ENCODE data around the gene IQCE.
"Not testable (repeated sequence)": the region's sequence is repeated elsewhere in the genome, so short reads cannot be mapped to it uniquely, and the experiment has no call there.

IQCE gene

DNA sequence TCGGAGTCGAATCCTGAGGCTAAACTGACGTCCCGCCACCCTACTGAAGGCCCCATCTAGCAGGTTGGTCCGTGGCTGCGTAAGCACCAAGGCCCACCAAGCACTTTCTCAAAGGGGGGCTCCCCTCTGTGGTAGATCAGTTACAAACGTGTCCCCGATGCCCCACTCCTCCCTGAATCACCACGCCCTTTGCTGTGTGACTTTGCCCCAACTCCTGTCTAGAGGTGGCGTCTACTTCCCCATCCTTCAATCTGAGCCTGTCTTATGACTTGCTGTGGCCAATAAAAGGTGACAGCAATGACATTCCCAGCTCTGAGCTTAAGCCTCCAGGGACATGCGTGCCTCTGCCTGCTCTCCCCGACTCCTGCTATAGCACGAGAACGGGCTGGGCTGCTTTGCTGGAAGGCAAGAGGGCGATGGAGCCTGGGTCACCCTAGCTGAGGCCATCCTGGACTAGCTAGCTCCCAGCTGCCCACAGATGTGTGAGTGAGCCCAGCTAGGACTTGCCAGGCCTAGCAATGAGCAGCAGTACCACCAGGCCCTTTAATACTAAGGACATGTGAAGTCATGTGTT lies 26.5 kb upstream of the IQCE start:
- not testable (repeated sequence) for DNase-seq (ENCODE audit: low read depth in 1 of 2, low spot score in 1 of 2)

DNA sequence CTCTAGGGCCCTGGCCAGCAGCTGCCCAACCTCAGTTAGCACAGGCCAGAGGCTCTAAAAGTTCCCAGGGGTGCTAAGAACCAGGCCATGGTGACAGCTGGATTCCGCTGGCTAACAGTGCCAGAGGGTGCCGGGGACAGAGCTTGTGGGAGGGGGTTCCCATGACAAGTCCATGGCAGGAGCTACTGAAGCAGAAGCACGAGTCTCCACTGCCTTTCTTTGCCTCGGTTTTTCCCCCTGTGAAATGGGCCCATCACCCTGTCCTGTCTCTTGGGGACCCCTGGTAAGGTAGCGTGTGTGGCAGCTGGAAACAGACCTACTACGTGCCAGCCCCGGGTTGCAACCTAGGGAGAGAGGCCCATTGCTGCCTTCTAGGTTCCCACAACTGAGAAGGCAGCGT lies 26.0 kb upstream of the IQCE start:
- DNase-seq (ENCODE audit: low read depth in 1 of 2, low spot score in 1 of 2): not testable (repeated sequence)

DNA sequence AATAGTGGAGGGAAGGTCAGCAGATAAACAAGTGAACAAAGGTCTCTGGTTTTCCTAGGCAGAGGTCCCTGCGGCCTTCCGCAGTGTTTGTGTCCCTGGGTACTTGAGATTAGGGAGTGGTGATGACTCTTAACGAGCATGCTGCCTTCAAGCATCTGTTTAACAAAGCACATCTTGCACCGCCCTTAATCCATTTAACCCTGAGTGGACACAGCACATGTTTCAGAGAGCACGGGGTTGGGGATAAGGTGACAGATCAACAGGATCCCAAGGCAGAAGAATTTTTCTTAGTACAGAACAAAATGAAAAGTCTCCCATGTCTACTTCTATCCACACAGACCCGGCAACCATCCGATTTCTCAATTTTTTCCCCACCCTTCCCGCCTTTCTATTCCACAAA lies 25.2 kb upstream of the IQCE start:
- DNase-seq (ENCODE audit: low read depth in 1 of 2, low spot score in 1 of 2): not testable (repeated sequence)

DNA sequence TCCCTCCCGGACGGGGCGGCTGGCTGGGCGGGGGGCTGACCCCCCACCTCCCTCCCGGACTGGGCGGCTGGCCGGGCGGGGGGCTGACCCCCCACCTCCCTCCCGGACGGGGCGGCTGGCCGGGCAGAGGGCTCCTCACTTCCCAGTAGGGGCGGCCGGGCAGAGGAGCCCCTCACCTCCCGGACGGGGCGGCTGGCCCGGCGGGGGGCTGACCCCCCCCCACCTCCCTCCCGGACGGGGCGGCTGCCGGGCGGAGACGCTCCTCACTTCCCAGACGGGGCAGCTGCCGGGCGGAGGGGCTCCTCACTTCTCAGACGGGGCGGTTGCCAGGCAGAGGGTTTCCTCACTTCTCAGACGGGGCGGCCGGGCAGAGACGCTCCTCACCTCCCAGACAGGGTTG lies 24.6 kb upstream of the IQCE start:
- DNase-seq (ENCODE audit: low read depth in 1 of 2, low spot score in 1 of 2): not testable (repeated sequence)

DNA sequence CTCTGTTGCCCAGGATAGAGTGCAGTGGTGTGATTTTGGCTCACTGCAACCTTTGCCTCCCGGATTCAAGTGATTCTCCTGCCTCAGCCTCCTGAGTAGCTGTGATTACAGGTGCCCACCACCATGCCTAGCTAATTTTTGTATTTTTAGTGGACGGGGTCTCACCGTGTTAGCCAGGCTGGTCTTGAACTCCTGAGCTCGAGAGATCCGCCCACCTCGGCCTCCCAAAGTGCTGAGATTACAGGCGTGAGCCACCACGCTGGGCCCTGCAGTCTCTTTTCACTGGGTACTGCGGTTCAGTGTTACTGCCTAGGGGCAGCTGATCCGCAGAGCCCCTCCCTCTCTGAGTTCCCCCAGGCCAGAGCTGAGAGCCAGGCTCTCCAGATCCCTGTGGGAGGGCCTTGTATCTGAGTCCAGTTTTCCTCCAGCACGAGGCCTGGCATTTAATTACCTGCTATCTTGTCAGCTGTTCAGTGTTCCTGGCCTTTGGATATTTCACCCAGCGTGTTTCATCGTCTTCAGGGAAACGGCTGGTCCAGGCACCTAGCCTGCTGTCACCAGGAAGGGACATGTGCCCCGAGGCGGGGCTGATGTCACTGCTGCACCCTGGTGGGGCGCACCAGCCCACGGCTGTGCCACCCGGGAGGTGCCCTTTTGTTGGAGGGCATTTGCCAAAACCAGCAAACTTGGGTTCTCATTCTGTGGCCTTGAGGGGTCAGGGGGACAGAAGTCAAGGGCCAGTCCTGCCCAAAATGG lies 22.7 kb upstream of the IQCE start:
- DNase-seq (ENCODE audit: low read depth in 1 of 2, low spot score in 1 of 2): not testable (repeated sequence)

DNA sequence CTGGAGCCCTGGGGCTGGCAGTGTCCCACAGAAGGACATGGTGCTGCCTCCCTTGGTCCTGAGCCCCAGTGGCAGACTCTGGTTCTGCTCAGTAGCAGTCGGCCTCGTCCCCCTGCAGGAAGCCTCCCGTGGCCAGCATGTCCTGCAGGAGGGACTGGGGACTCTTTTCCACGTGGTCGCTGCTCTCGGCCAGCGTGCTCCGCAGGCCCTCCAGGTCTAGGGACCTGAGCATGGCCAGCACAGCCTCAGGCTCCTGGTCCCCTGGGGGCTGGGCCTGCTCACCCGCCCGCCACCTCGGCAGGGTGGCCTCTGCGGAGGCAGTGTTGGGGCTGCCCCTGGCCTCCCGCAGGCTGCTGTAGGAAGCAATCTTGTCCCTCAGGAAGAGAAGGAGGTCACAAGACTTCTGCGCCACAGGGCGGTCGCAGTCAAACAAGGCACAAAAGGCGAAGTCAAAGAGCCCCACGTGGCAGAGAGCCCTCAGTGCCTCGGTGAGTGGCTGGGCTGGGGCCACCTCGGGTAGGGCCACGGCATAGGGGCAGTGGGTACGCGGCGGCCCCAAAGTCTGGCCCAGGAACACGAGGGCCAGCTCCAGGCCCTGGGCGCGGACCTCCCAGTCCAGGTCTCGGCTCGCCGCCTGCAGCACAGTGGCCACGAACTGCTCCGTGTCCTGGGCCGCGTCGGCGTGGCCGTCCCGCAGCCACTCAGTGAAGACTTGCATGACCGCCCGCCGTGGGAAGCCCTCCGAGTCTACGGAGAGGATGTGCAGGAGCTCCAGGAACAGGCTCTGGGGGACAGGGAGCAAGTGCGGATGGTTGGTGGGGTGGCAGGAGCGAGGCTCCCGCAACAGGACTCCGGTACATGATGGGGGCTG lies 20.6 kb upstream of the IQCE start:
- no peak for DNase-seq (ENCODE audit: low read depth in 1 of 2, low spot score in 1 of 2)

DNA sequence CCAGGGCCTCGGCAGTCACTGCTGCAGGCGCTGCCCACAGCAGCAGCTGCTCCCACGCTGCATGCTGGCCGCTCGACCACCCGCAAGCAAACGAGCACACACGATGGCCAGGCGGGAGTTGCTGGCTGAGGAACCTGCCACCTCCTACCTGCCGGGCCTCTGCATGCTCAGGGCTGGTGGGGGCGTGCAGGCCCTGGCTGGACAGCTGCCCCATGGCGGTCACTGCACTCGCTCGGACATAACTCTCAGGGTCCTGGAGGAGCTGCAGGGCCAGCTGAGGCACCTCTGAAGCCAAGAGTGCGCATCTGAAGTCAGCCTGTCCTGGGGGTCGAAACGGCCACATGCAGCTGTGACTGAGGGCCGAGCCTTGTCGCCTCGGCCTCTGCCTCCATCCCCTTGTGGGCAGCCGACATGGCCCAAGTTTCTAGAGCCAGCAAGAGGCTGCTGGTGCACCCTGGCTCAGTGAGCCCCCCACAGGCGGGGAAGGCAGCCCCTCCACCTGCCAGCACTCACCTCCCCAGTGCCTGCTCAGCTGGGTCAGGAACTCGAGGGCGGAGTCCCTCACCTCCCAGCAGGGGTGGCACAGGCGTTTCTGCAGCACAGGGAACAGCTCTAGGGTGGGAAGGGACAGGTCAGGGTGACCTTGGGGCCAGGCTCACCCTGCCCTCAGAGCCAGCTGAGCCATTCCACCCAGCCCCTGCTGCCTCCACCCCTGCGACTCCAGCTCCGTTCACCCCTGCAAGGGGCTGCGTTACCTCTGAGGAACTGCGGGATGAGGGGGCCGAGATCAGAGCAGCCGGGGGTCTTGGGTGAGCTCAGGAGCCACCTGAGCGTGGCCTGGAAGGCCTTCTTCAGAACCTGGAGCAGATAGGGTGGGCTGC lies 19.5 kb upstream of the IQCE start:
- no peak for DNase-seq (ENCODE audit: low read depth in 1 of 2, low spot score in 1 of 2)

DNA sequence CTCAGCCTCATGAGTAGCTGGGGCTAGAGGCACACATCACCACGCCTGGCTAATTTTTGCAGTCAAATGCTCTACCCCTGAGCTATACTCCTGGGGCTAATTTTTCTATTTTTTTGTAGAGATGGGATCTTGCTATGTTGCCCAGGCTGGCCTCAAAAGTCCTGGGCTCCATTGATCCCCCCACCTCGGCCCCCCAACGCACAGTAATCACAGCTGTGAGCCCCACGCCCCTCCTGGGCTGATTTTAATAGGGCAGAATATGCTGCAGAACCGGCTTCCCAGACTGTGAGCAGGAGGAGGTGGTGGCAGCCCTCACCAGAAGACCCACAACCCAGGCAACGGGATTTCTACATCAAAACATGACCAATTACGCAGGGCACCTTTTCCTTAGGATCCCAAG lies 18.6 kb upstream of the IQCE start:
- no peak for DNase-seq (ENCODE audit: low read depth in 1 of 2, low spot score in 1 of 2)

DNA sequence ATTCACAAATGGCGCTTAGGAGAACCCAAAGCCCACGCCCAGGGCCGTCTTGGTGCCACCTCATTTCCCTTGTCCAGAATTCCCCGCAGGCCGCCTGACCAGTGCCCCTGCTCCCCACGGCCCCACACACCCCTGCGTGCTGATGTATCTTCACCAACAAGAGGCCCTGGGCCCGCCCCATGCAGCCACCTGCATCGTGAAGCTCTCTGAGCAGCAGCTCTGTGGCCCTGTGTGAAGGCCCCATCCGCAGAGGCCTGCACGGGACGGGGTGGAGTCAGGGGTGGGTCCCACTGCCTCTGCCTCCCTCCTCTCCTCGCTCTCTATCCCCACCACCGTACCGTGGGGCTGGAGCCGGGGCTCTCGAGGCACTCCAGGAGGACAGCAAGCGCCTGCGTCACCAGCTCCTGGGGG lies 18.1 kb upstream of the IQCE start:
- DNase-seq (ENCODE audit: low read depth in 1 of 2, low spot score in 1 of 2): no peak

DNA sequence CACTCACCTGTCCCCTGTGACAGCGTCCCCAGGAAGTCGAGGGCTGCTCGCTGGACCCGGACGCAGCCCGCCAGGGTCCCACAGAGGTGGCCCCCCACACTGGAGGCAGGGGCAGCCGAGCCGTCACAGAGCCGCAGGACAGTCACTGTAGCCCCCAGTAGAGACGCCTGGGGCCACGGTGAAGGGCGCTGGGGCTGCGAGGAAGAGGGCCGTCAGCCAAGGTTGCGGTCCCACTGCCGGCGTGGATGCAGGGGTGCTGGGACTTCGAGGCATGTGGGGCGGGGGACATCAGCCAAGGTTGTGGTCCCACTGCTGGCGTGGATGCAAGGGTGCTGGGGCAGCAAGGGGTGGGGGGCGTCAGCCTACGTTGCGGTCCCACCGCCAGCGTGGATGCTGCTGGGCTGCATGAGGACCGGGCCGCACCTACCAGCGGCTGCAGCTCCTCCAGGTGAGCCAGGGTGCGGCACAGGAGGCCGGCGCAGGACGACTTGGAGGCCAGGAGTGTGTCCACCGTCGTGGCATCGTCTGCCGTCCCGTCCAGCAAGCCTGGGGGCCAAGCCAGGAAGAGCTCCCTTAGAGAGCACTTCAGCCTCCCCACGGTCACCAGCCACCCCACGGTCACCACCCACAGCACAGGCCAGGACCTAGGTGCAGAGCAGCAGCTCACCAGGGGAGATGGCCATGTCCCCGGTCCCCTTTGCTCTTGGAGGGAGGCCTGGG lies 17.3 kb upstream of the IQCE start:
- no peak for DNase-seq (ENCODE audit: low read depth in 1 of 2, low spot score in 1 of 2)

DNA sequence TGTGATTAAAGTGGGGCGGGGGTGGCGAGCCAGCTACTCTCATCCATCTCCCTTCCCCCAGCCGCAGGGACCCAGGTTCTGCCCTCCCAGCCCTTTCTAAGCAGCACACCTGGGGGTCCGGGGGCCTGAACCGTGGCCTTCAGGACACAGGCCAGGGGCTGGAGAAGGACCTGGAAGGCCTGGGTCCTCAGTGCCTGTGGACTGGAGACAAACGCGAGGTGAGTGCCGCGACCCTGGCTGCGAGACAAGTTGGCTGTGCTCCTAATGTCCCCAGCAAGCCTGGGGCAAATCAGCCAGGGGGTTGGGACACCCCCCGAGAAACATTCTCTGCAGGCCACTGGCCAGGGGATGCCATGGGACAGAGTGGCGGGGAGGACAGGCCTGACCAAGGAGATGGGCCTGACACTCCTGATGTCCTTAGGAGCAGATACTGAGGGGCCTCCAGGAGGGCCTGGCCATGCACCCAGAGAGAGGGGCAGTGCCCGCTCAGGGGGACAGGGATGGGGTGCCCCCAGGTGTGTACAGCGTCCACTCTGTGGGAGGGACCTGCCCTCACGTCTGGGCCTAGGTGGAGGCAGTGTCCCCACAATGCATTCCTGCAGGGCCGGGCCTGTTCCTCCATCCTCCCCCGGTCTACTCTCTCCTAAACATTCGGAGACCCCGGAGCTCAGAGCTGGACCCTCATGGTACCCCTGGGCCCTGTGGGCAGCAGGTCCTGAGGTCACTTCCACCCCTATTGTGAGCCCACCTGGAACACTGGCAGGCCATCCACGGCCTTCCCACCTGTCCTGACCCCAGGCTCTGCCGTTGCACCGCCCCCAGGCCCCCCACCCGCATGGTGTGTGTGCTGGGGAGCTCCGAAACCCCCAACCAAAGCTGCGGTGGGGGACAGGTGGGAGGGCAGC lies 16.5 kb upstream of the IQCE start:
- no peak for DNase-seq (ENCODE audit: low read depth in 1 of 2, low spot score in 1 of 2)

DNA sequence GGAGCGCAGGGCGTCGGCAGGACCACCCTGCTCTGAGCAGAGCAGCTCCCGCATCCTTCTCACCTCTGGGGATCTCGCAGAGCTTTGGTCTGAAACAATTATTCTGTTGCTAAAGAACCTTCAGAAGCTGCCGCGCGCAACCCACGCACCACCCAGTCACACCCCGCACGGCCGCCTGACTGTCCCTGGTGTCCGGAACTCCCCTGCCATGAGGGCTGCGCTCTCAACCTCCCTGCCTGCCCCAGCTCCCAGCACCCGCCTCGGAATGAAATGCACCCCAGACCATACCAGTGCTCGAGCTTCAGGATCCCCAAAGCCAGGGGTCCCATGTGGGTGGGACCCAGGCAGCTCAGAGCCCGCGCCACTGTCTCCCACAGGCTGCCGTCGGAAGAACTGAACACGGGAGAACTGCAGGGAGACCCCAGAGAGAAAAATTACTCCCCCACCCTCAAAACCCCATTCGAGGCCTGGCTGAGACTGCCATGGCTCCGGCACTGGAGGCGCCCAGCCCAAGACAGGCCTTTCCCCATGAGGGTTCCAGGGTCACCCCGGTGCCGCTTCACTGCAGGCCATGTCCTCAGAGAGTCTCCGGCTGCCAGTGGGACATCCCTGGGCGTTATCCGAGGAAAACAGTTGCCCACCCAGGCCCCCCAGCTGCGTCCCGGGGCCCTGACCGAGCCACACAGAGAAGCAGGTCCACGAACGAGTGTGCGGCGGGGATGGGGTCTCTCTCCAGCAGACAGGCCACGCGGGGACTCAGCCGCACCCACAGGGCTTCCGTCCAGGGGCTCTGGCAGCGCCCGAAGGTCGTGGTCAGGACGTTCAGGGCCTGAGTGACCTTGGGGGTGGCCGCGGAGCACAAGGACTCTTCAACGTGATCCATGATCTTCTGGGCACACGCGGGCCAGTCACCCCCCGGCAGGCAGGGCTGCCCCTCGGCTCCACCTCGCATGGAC lies 15.6 kb upstream of the IQCE start:
- no peak for DNase-seq (ENCODE audit: low read depth in 1 of 2, low spot score in 1 of 2)

DNA sequence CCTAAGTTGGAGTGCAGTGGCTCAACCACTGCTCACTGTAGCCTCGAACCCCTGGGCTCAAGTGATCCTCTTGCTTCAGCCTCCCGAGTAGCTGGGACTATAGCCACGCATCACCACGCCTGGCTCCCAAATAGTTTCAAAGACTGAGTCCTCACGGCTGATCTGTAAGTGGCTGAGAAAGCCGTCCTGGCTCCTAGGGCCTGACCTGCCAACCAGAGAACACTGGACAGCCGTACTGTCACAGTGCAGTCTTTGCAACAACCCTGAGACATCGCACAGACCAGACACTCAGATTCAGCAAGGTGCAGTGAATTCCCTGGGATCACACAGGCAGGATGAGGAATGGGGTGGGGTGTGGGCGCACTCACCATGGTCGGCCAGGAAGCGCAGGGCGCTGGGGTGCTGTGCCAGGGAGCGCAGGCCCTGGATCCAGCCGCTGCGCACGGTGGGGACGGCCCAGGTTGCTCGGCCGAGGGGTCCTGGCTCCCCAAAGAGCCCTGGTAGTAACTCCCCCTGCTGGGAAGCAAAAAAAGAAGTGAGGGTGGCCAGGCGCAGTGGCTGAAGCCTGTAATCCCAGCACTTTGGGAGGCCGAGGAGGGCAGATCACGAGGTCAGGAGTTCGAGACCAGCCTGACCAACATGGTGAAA lies 14.1 kb upstream of the IQCE start:
- DNase-seq (ENCODE audit: low read depth in 1 of 2, low spot score in 1 of 2): no peak

DNA sequence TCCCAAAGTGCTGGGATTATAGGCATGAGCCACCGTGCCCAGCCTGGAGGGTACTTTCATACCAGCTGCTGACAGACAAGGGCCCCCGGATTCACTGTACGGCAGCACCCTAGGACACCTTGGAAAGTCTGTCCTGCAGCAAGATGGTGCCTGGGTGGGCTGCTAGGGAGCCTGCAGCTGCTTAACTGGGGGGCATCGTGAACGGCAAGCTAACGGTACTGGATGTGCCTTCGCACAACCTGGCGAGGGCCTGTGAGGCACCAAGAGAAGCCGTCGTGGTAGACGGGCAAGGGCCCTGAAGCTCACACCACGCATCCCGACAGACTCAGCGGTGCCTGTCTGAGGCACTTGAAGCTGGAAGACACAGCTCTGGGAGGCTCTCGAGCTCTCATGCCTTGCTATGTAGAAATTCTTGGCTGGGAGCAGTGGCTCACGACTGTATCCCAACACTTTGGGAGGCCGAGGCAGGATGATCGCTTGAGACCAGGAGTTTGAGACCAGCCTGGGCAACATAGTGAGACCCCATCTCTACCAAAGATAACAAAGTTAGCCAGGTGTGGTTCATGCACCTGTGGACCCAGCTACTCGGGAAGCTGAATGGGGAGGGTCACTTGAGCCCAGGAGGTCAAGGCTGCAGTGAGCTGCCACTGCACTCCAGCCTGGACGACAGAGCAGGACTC lies 12.9 kb upstream of the IQCE start:
- DNase-seq (ENCODE audit: low read depth in 1 of 2, low spot score in 1 of 2): no peak

DNA sequence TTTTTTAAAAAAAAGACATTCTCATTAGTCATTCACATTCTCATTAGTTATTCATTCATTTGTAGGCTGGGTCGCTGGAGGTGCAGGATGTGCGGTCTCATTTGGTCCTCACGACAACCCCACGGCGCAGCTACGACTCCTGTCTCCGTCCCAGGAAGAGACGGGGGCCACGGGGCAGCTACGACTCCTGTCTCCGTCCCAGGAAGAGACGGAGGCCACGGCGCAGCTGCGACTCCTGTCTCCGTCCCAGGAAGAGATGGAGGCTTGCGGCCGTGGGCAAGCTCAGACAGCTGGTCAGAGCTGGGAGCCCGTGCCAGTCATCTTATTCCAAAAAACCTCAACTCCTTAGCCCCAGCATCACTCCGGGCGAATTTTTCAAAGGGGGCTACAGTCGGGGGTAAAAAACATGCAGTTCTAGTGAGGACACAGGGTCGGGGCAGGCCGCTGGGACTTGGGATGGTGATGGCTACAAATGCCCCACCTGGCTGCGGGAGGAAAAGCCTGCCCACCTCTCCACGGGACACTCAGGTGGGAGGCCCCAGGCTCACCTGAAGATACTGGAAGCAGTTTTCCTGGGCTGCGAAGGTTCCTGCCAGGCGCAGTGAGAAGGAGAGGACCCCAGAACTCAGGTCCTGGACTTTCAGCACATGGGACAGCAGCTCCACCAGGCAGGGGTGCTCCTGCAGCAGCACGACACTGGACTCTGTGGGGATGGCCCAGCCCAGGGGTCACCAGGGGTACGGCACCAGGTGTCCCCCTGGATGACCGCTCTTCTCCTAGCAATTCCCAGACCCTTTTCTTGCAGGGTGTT lies 11.8 kb upstream of the IQCE start:
- no peak for DNase-seq (ENCODE audit: low read depth in 1 of 2, low spot score in 1 of 2)

DNA sequence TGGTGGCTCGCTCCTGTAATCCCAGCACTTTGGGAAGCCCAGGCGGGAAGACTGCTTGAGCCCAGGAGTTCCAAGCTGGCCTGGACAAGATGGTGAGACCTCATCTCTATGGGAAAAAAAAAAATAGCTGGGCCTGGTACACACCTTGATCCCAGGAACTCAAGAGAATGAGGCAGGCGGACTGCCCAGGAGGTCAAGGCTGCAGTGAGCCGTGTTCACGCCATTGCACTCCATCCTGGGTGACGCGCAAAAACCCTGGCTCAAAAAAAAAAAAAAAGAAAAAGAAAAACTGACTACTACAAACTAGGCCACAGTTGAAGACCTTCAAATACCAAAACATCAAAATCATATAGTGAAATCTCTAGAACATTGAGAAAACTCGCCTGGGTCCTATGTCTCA lies 7.4 kb upstream of the IQCE start:
- no peak for DNase-seq (ENCODE audit: low read depth in 1 of 2, low spot score in 1 of 2)

All from activated T-helper 1 cell treated with anti-CD3 and anti-CD28 coated beads, Interleukin-2, amount 50 U/mL, for 16 hours (primary cell).